ENCODE data around the gene SESN1.
A peak's percentile ranks its signal among the peaks of the same experiment; 100 is the strongest.

The SESN1 gene

DNA sequence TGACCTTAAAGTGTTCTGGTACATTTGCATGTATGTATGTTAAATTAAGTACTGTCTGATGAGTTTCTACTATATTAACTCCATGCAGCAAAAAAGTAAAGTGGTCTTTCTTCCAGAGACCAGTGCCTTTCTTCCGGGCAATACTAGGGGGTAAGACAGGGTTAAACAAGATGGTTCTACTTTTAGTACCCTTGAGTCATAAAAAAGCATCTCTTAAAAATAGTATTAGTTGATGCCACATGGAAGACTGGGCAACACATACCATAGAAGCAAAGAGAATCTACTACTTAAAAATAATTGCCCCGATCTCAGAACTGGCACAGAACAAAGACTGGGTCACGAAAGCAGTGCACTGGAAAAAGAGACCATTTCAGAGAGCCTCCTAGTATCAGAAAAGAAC lies 66.2 kb downstream of the SESN1 start:
- no peak for DNase-seq
- Histone ChIP-seq H3K27ac (no peak overlapping the region), H3K4me3 (ENCODE audit: low read depth, low read length) (no peak overlapping the region), H3K27me3 (replicated peaks) (no peaks in the 10 kb centered on the region), H3K36me3 (replicated peaks) (no peaks in the 10 kb centered on the region)
- TF ChIP-seq, protein P1, sequence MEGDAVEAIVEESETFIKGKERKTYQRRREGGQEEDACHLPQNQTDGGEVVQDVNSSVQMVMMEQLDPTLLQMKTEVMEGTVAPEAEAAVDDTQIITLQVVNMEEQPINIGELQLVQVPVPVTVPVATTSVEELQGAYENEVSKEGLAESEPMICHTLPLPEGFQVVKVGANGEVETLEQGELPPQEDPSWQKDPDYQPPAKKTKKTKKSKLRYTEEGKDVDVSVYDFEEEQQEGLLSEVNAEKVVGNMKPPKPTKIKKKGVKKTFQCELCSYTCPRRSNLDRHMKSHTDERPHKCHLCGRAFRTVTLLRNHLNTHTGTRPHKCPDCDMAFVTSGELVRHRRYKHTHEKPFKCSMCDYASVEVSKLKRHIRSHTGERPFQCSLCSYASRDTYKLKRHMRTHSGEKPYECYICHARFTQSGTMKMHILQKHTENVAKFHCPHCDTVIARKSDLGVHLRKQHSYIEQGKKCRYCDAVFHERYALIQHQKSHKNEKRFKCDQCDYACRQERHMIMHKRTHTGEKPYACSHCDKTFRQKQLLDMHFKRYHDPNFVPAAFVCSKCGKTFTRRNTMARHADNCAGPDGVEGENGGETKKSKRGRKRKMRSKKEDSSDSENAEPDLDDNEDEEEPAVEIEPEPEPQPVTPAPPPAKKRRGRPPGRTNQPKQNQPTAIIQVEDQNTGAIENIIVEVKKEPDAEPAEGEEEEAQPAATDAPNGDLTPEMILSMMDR (IDR thresholded peaks at IDR 0.05; ENCODE audit: low read depth, low read length, missing control alignments) = no peak
- in situ Hi-C loops (cut with HindIII; ENCODE audit: low pct_ligation_motif_present, low sequenced_read_pairs) = no loop called here

DNA sequence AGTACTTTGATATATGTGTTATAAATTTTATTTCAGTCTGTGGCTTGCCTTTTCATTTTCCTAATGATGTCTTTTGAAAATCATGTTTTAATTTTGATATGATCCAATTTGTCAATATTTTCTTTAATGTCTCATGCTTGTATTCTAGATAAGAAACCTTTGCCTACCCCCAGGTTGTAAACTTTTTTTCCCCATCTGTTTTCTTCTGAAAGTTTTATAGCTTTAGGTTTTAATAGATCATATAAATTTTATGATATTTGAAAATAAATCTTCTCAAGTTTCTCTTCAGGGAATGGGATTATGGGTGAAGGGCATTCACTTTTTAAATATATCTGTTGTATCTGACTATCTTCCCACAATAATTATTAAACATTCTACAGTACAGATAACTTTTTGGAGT lies 66.7 kb downstream of the SESN1 start:
- in situ Hi-C loops (cut with HindIII; ENCODE audit: low pct_ligation_motif_present, low sequenced_read_pairs) = no loop called here
- Histone ChIP-seq H3K36me3 (replicated peaks) (no peaks in the 10 kb centered on the region), H3K27ac (no peak overlapping the region), H3K4me3 (ENCODE audit: low read depth, low read length) (no peak overlapping the region), H3K27me3 (replicated peaks) (no peaks in the 10 kb centered on the region)
- DNase-seq = no peak
- TF ChIP-seq, protein P1 (IDR thresholded peaks at IDR 0.05; ENCODE audit: low read depth, low read length, missing control alignments) = no peak

- H3K27ac ChIP-seq = no peak overlapping the region
- DNase-seq = no peak
- no peaks in the 10 kb centered on the region for H3K36me3 ChIP-seq (replicated peaks)
- H3K27me3 ChIP-seq (replicated peaks) = no peaks in the 10 kb centered on the region
- no peak overlapping the region for H3K4me3 ChIP-seq (ENCODE audit: low read depth, low read length)
- TF ChIP-seq, protein P1 (IDR thresholded peaks at IDR 0.05; ENCODE audit: low read depth, low read length, missing control alignments) = no peak
- in situ Hi-C loops (cut with HindIII; ENCODE audit: low pct_ligation_motif_present, low sequenced_read_pairs) = no loop called here
These were observed 69.0 kb downstream of the SESN1 start for GRCh38 chr6:109025639-109026038.

DNA sequence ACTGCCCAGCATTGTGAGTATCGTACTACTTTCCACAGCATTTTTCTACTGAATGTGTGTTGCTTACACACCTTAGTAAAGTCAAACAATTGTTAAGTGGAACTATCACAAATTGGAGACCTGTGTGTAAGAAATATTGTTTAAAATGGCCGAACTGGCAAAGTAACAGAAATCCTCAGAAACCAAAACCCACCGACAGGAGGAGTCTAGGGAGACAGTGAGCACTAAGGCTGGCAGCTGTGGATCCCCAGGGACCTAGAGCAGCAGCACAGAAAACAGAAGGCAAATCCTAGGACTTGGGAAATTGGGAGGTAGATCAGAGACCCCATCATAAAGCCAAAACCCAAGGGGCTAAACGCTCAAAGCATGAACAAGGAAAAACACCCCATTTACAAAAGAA lies 69.9 kb downstream of the SESN1 start:
- in situ Hi-C loops (cut with HindIII; ENCODE audit: low pct_ligation_motif_present, low sequenced_read_pairs) = no loop called here
- peak; percentile 38 for DNase-seq
- Histone ChIP-seq H3K27me3 (replicated peaks) (no peaks in the 10 kb centered on the region), H3K36me3 (replicated peaks) (no peaks in the 10 kb centered on the region), H3K27ac (no peak overlapping the region), H3K4me3 (ENCODE audit: low read depth, low read length) (no peak overlapping the region)
- TF ChIP-seq, protein P1 (IDR thresholded peaks at IDR 0.05; ENCODE audit: low read depth, low read length, missing control alignments) = peak; percentile 47

DNA sequence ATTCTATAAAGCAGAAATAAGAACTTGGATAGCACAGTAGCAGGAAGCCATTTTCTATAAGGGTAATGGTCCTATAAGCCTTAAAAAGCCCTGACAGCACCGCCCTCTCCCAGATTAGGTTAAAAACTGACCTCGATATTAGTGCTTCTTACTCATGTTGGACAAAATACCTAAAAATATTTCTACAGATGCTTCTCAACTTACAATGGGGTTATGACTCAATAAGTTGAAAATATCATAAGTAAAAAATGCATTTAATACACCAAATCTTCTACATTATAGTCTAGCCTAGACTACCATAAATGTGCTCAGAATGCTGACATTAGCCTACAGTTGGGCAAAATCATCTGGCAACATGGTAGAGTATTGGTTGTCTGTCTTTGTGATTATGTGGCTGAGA lies 70.3 kb downstream of the SESN1 start:
- no peaks in the 10 kb centered on the region for H3K27me3 ChIP-seq (replicated peaks)
- in situ Hi-C loops (cut with HindIII; ENCODE audit: low pct_ligation_motif_present, low sequenced_read_pairs) = no loop called here
- DNase-seq = no peak
- TF ChIP-seq, protein P1 (IDR thresholded peaks at IDR 0.05; ENCODE audit: low read depth, low read length, missing control alignments) = no peak
- no peak overlapping the region for H3K27ac ChIP-seq
- no peak overlapping the region for H3K4me3 ChIP-seq (ENCODE audit: low read depth, low read length)
- no peaks in the 10 kb centered on the region for H3K36me3 ChIP-seq (replicated peaks)

GRCh38 chr6:109023356-109023925 lies 71.2 kb downstream of the SESN1 start:
- Histone ChIP-seq H3K27me3 (replicated peaks) (no peaks in the 10 kb centered on the region), H3K36me3 (replicated peaks) (no peaks in the 10 kb centered on the region), H3K4me3 (ENCODE audit: low read depth, low read length) (no peak overlapping the region), H3K27ac (no peak overlapping the region)
- in situ Hi-C loops (cut with HindIII; ENCODE audit: low pct_ligation_motif_present, low sequenced_read_pairs) = no loop called here
- TF ChIP-seq, protein P1 (IDR thresholded peaks at IDR 0.05; ENCODE audit: low read depth, low read length, missing control alignments) = no peak
- no peak for DNase-seq
